Activated naive CD8-positive, alpha-beta T cell treated with anti-CD3 and anti-CD28 coated beads, Interleukin-2, amount 50 U/mL, for 24 hours (primary cell): ENCODE data around the gene ZFX.
A peak's percentile ranks its signal among the peaks of the same experiment; 100 is the strongest.

Experiments
- ATAC-seq: fragments of 150-1000 bp; cut with Tn5 transposase; one replicate; pipeline ENCODE4 v1.10.0; 2021
- DNase-seq: peaks from one replicate; pipeline ENCODE4 v3.0.0; 2021
- H3K27ac Mint-ChIP-seq: one replicate; pipeline ENCODE4 v1.8.0; 2021; ENCODE audit warnings: mild to moderate bottlenecking, mixed read lengths
- H3K27me3 Mint-ChIP-seq: one replicate; pipeline ENCODE4 v1.8.0; 2021; ENCODE audit warnings: mixed read lengths
- H3K36me3 Mint-ChIP-seq: one replicate; pipeline ENCODE4 v1.8.0; 2021; ENCODE audit warnings: low read depth, mixed read lengths
- H3K4me1 Mint-ChIP-seq: one replicate; pipeline ENCODE4 v1.8.0; 2021; ENCODE audit warnings: mixed read lengths
- H3K4me3 Mint-ChIP-seq: one replicate; pipeline ENCODE4 v1.8.0; 2021; ENCODE audit warnings: mild to moderate bottlenecking, moderate library complexity, mixed read lengths
- H3K9me3 Mint-ChIP-seq: one replicate; pipeline ENCODE4 v1.8.0; 2021; ENCODE audit warnings: mixed read lengths

The ZFX gene

GRCh38 chrX:24167719-24168472 lies 18.4 kb downstream of the ZFX start:
- ATAC-seq = no peak
- Mint-ChIP-seq H3K4me3 (peak overlapping the region; percentile 0), H3K27me3 (no peaks in the 10 kb centered on the region), H3K36me3 (peaks cover 13% of the 10 kb centered on the region), H3K27ac (peak overlapping the region; percentile 58), H3K4me1 (peaks cover 63% of the 10 kb centered on the region), H3K9me3 (no peaks in the 10 kb centered on the region)
- no peak for DNase-seq

- H3K36me3 Mint-ChIP-seq = peaks cover 14% of the 10 kb centered on the region
- ATAC-seq = peak; percentile 97
- DNase-seq = no peak
- H3K4me1 Mint-ChIP-seq = peaks cover 62% of the 10 kb centered on the region
- no peaks in the 10 kb centered on the region for H3K27me3 Mint-ChIP-seq
- peak overlapping the region; percentile 37 for H3K4me3 Mint-ChIP-seq
- H3K27ac Mint-ChIP-seq = peak overlapping the region; percentile 81
- H3K9me3 Mint-ChIP-seq = no peaks in the 10 kb centered on the region
Measured at GRCh38 chrX:24168807-24169206, 19.3 kb downstream of the ZFX start.

- H3K27me3 Mint-ChIP-seq = no peaks in the 10 kb centered on the region
- peaks cover 60% of the 10 kb centered on the region for H3K4me1 Mint-ChIP-seq
- DNase-seq = no peak
- ATAC-seq = peak; percentile 22
- H3K27ac Mint-ChIP-seq = peak overlapping the region; percentile 81
- H3K36me3 Mint-ChIP-seq = peaks cover 14% of the 10 kb centered on the region
- H3K9me3 Mint-ChIP-seq = no peaks in the 10 kb centered on the region
- H3K4me3 Mint-ChIP-seq = peak overlapping the region; percentile 37
Measured at GRCh38 chrX:24169211-24169610, 19.7 kb downstream of the ZFX start.

- peaks cover 26% of the 10 kb centered on the region for H3K36me3 Mint-ChIP-seq
- H3K27me3 Mint-ChIP-seq = no peaks in the 10 kb centered on the region
- no peak for DNase-seq
- H3K27ac Mint-ChIP-seq = no peak overlapping the region
- ATAC-seq = no peak
- H3K4me3 Mint-ChIP-seq = no peak overlapping the region
- no peaks in the 10 kb centered on the region for H3K9me3 Mint-ChIP-seq
- H3K4me1 Mint-ChIP-seq = peaks cover 34% of the 10 kb centered on the region
Measured at GRCh38 chrX:24173115-24173847, 23.8 kb downstream of the ZFX start.

- Mint-ChIP-seq H3K4me1 (peaks cover 18% of the 10 kb centered on the region), H3K36me3 (peaks cover 32% of the 10 kb centered on the region), H3K27ac (no peak overlapping the region), H3K4me3 (no peak overlapping the region), H3K9me3 (no peaks in the 10 kb centered on the region), H3K27me3 (no peaks in the 10 kb centered on the region)
- DNase-seq = no peak
- ATAC-seq = peak; percentile 46
Measured at GRCh38 chrX:24175276-24175675, 25.7 kb downstream of the ZFX start.

GRCh38 chrX:24178441-24178840 lies 28.9 kb downstream of the ZFX start:
- Mint-ChIP-seq H3K4me1 (peaks cover 7% of the 10 kb centered on the region), H3K36me3 (peaks cover 25% of the 10 kb centered on the region), H3K4me3 (no peak overlapping the region), H3K27ac (no peak overlapping the region), H3K9me3 (no peaks in the 10 kb centered on the region), H3K27me3 (no peaks in the 10 kb centered on the region)
- ATAC-seq = no peak
- no peak for DNase-seq

- Mint-ChIP-seq H3K4me1 (peaks cover 15% of the 10 kb centered on the region), H3K4me3 (no peak overlapping the region), H3K9me3 (no peaks in the 10 kb centered on the region), H3K27me3 (no peaks in the 10 kb centered on the region), H3K27ac (no peak overlapping the region), H3K36me3 (peaks cover 19% of the 10 kb centered on the region)
- no peak for ATAC-seq
- no peak for DNase-seq
Measured at GRCh38 chrX:24184018-24184417, 34.5 kb downstream of the ZFX start.

- H3K4me1 Mint-ChIP-seq = peaks cover 21% of the 10 kb centered on the region
- no peaks in the 10 kb centered on the region for H3K27me3 Mint-ChIP-seq
- ATAC-seq = no peak
- DNase-seq = no peak
- no peaks in the 10 kb centered on the region for H3K9me3 Mint-ChIP-seq
- no peak overlapping the region for H3K4me3 Mint-ChIP-seq
- H3K36me3 Mint-ChIP-seq = peaks cover 11% of the 10 kb centered on the region
- peak overlapping the region; percentile 18 for H3K27ac Mint-ChIP-seq
Measured at GRCh38 chrX:24186483-24186882, 37.0 kb downstream of the ZFX start.

- Mint-ChIP-seq H3K36me3 (peaks cover 11% of the 10 kb centered on the region), H3K9me3 (no peaks in the 10 kb centered on the region), H3K27me3 (no peaks in the 10 kb centered on the region), H3K4me3 (no peak overlapping the region), H3K4me1 (peaks cover 21% of the 10 kb centered on the region), H3K27ac (no peak overlapping the region)
- DNase-seq (no peak), ATAC-seq (no peak)
Measured at GRCh38 chrX:24186986-24187385, 37.5 kb downstream of the ZFX start.

- no peak overlapping the region for H3K27ac Mint-ChIP-seq
- DNase-seq (no peak), ATAC-seq (no peak)
- H3K36me3 Mint-ChIP-seq = peaks cover 12% of the 10 kb centered on the region
- peaks cover 30% of the 10 kb centered on the region for H3K4me1 Mint-ChIP-seq
- no peaks in the 10 kb centered on the region for H3K27me3 Mint-ChIP-seq
- no peak overlapping the region for H3K4me3 Mint-ChIP-seq
- H3K9me3 Mint-ChIP-seq = no peaks in the 10 kb centered on the region
Measured at GRCh38 chrX:24189490-24189889, 40.0 kb downstream of the ZFX start.

GRCh38 chrX:24190500-24191156 lies 41.1 kb downstream of the ZFX start:
- peaks cover 30% of the 10 kb centered on the region for H3K4me1 Mint-ChIP-seq
- peak overlapping the region; percentile 63 for H3K27ac Mint-ChIP-seq
- no peaks in the 10 kb centered on the region for H3K27me3 Mint-ChIP-seq
- DNase-seq = no peak
- no peaks in the 10 kb centered on the region for H3K9me3 Mint-ChIP-seq
- H3K36me3 Mint-ChIP-seq = peaks cover 12% of the 10 kb centered on the region
- ATAC-seq = no peak
- H3K4me3 Mint-ChIP-seq = no peak overlapping the region

GRCh38 chrX:24196509-24196908 lies 47.0 kb downstream of the ZFX start:
- Mint-ChIP-seq H3K4me1 (peaks cover 34% of the 10 kb centered on the region), H3K4me3 (no peak overlapping the region), H3K36me3 (peaks cover 7% of the 10 kb centered on the region), H3K27me3 (no peaks in the 10 kb centered on the region), H3K9me3 (no peaks in the 10 kb centered on the region), H3K27ac (no peak overlapping the region)
- no peak for DNase-seq
- ATAC-seq = no peak

- Mint-ChIP-seq H3K27me3 (no peaks in the 10 kb centered on the region), H3K27ac (no peak overlapping the region), H3K9me3 (no peaks in the 10 kb centered on the region), H3K4me1 (peaks cover 46% of the 10 kb centered on the region), H3K4me3 (no peak overlapping the region), H3K36me3 (peaks cover 16% of the 10 kb centered on the region)
- DNase-seq (no peak), ATAC-seq (no peak)
Measured at GRCh38 chrX:24198101-24198500, 48.6 kb downstream of the ZFX start.

- no peak for DNase-seq
- no peaks in the 10 kb centered on the region for H3K27me3 Mint-ChIP-seq
- H3K27ac Mint-ChIP-seq = peak overlapping the region; percentile 66
- H3K9me3 Mint-ChIP-seq = no peaks in the 10 kb centered on the region
- no peak overlapping the region for H3K4me3 Mint-ChIP-seq
- peaks cover 16% of the 10 kb centered on the region for H3K36me3 Mint-ChIP-seq
- peaks cover 58% of the 10 kb centered on the region for H3K4me1 Mint-ChIP-seq
- no peak for ATAC-seq
Measured at GRCh38 chrX:24200133-24200532, 50.6 kb downstream of the ZFX start.

GRCh38 chrX:24201216-24201615 lies 51.7 kb downstream of the ZFX start:
- Mint-ChIP-seq H3K27ac (no peak overlapping the region), H3K9me3 (no peaks in the 10 kb centered on the region), H3K4me1 (peaks cover 59% of the 10 kb centered on the region), H3K4me3 (no peak overlapping the region), H3K36me3 (peaks cover 14% of the 10 kb centered on the region), H3K27me3 (no peaks in the 10 kb centered on the region)
- DNase-seq (no peak), ATAC-seq (no peak)
